H1 (cell line): ENCODE measurements around the gene WDR31. TPM values are rescaled to one million over a fixed set of nuclear protein-coding genes. Genes with fewer than 3 reads are reported as not detected.

Experiments used
- CTCF ChIA-PET: fragments of 300-600 bp; sonication (Branson Sonifier 250); formaldehyde crosslinking; loops from one replicate; lab custom pipeline; 2021; ENCODE audit not compliant: partially characterized antibody; lab: Charles Lee
- POLR2A ChIA-PET: fragments of 300-600 bp; sonication (Branson Sonifier 250); formaldehyde crosslinking; loops from one replicate; lab custom pipeline; 2021; ENCODE audit warnings: inconsistent platforms; ENCODE audit not compliant: partially characterized antibody; lab: Charles Lee
- DNase-seq, 2 experiments: peaks; one replicate each; pipeline versions ENCODE4 v3.0.0 to v3.0.0-alpha.2; 2010 to 2022; ENCODE audit warnings: low spot score in 2 of 2, low read depth in 1 of 2, mixed read lengths in 1 of 2
- FAIRE-seq: peaks from 2 replicates; lab custom pipeline; 2011; peaks lifted over from hg19 to GRCh38; lab: Jason Lieb, UNC
- H2AFZ ChIP-seq: 2 replicates; pipeline ENCODE4 v1.8.1; 2012; ENCODE audit warnings: low read length, inconsistent platforms
- H2AK5ac ChIP-seq: 2 replicates; pipeline ENCODE4 v1.6.1; 2013; ENCODE audit warnings: low read depth, low read length
- H2BK120ac ChIP-seq: replicated peaks from 2 replicates; pipeline ENCODE3; 2013; ENCODE audit warnings: low read depth, low read length, inconsistent platforms
- H2BK12ac ChIP-seq: 2 replicates; pipeline ENCODE4 v1.6.1; 2013; ENCODE audit warnings: low read depth, low read length
- H2BK15ac ChIP-seq: 2 replicates; pipeline ENCODE4 v1.6.1; 2013; ENCODE audit warnings: low read length
- H2BK20ac ChIP-seq: 2 replicates; pipeline ENCODE4 v1.6.1; 2013; ENCODE audit warnings: low read length
- H2BK5ac ChIP-seq: 2 replicates; pipeline ENCODE4 v1.6.1; 2013; ENCODE audit warnings: low read depth, low read length
- H3K14ac ChIP-seq: 2 replicates; pipeline ENCODE4 v1.6.1; 2013; ENCODE audit warnings: inconsistent platforms; ENCODE audit not compliant: insufficient read length
- H3K18ac ChIP-seq: 2 replicates; pipeline ENCODE4 v1.6.1; 2013; ENCODE audit warnings: low read length; ENCODE audit errors: extremely low read depth
- H3K23ac ChIP-seq: 2 replicates; pipeline ENCODE4 v1.6.1; 2013; ENCODE audit warnings: inconsistent platforms; ENCODE audit not compliant: insufficient read length
- H3K23me2 ChIP-seq: 2 replicates; pipeline ENCODE4 v1.6.1; 2013; ENCODE audit warnings: low read depth, low read length
- H3K27ac ChIP-seq: 2 replicates; pipeline ENCODE4 v1.6.1; 2011; ENCODE audit warnings: low read depth, low read length, inconsistent platforms
- H3K27me3 ChIP-seq, 4 experiments: replicated peaks in 1 of 4; 1 replicate in 1 of 4; 2 replicates in 3 of 4; pipeline versions ENCODE4 v1.6.1 to v1.8.1; 2011 to 2013; ENCODE audit warnings: low read length in 3 of 4, mild to moderate bottlenecking in 3 of 4, inconsistent platforms in 2 of 4, mixed read lengths in 2 of 4, moderate library complexity in 1 of 4; ENCODE audit not compliant: control insufficient read depth in 3 of 4, insufficient read depth in 3 of 4; ENCODE audit errors: extremely low read depth in 1 of 4
- H3K36me3 ChIP-seq, 4 experiments: 2 replicates each; pipeline versions ENCODE4 v1.6.1 to v1.8.1; 2011 to 2013; ENCODE audit warnings: mild to moderate bottlenecking in 4 of 4, low read length in 3 of 4, moderate library complexity in 2 of 4, control low read depth in 1 of 4, inconsistent platforms in 1 of 4; ENCODE audit not compliant: insufficient read depth in 4 of 4, control insufficient read depth in 2 of 4
- H3K4ac ChIP-seq: replicated peaks from 2 replicates; pipeline ENCODE3; 2013; ENCODE audit warnings: low read length, low read depth, mixed read lengths, inconsistent platforms; ENCODE audit not compliant: insufficient read length
- H3K4me1 ChIP-seq, 4 experiments: replicated peaks in 1 of 4; 1 replicate in 1 of 4; 2 replicates in 3 of 4; pipeline versions ENCODE4 v1.6.1 to v1.8.1; 2011 to 2013; ENCODE audit warnings: low read length in 3 of 4, inconsistent platforms in 2 of 4, mixed read lengths in 1 of 4; ENCODE audit not compliant: insufficient read depth in 4 of 4, control insufficient read depth in 3 of 4
- H3K4me2 ChIP-seq, 2 experiments: 2 replicates each; pipeline versions ENCODE4 v1.6.1 to v1.8.1; 2011 to 2013; ENCODE audit warnings: low read depth in 2 of 2, low read length in 2 of 2, control low read depth in 1 of 2, inconsistent platforms in 1 of 2, mild to moderate bottlenecking in 1 of 2; ENCODE audit not compliant: insufficient read depth in 1 of 2
- H3K4me3 ChIP-seq, 4 experiments: fragments of 200-600, 300-600 bp in 1 of 4; sonication (generic), shearing (Covaris generic), sonication (Bioruptor Twin) in 1 of 4; 2 replicates each; pipeline versions ENCODE4 v1.5.1 to v1.8.1; 2011 to 2016; ENCODE audit warnings: low read length in 4 of 4, low read depth in 3 of 4, control low read depth in 2 of 4, inconsistent platforms in 2 of 4, mild to moderate bottlenecking in 2 of 4, mixed read lengths in 1 of 4, moderate library complexity in 1 of 4; ENCODE audit not compliant: insufficient read depth in 2 of 4; ENCODE audit errors: extremely low read depth in 1 of 4
- H3K56ac ChIP-seq: replicated peaks from 2 replicates; pipeline ENCODE3; 2013; ENCODE audit warnings: low read depth, mild to moderate bottlenecking, mixed read lengths, low read length, inconsistent platforms; ENCODE audit not compliant: insufficient read length
- H3K79me1 ChIP-seq: 2 replicates; pipeline ENCODE4 v1.6.1; 2013; ENCODE audit warnings: low read depth, low read length, control low read depth
- H3K79me2 ChIP-seq, 2 experiments: 2 replicates each; pipeline versions ENCODE4 v1.6.1 to v1.8.1; 2012 to 2013; ENCODE audit warnings: low read length in 2 of 2, mild to moderate bottlenecking in 2 of 2, inconsistent platforms in 1 of 2; ENCODE audit not compliant: insufficient read depth in 2 of 2, control insufficient read depth in 1 of 2
- H3K9ac ChIP-seq, 4 experiments: replicated peaks in 1 of 4; 1 replicate in 1 of 4; 2 replicates in 3 of 4; pipeline versions ENCODE4 v1.6.1 to v1.8.1; 2011 to 2013; ENCODE audit warnings: low read depth in 3 of 4, low read length in 3 of 4, control low read depth in 2 of 4, mild to moderate bottlenecking in 2 of 4, moderate library complexity in 2 of 4, inconsistent platforms in 1 of 4; ENCODE audit errors: extremely low read depth in 1 of 4
- H3K9me3 ChIP-seq, 2 experiments: 2 replicates each; pipeline versions ENCODE4 v1.6.1 to v1.8.1; 2012 to 2013; ENCODE audit warnings: mild to moderate bottlenecking in 2 of 2, moderate library complexity in 2 of 2, control low read depth in 1 of 2, inconsistent platforms in 1 of 2, low read depth in 1 of 2, low read length in 1 of 2, mixed read lengths in 1 of 2; ENCODE audit not compliant: insufficient read depth in 2 of 2
- H4K20me1 ChIP-seq, 2 experiments: replicated peaks in 1 of 2; 2 replicates each; pipeline versions ENCODE3 to v1.8.1; 2011 to 2013; ENCODE audit warnings: inconsistent platforms in 2 of 2, low read length in 2 of 2, mild to moderate bottlenecking in 1 of 2; ENCODE audit not compliant: insufficient read depth in 2 of 2, control insufficient read depth in 1 of 2
- H4K5ac ChIP-seq: 2 replicates; pipeline ENCODE4 v1.6.1; 2013; ENCODE audit warnings: low read length, low read depth, mixed read lengths, inconsistent platforms; ENCODE audit not compliant: insufficient read length
- H4K8ac ChIP-seq: 2 replicates; pipeline ENCODE4 v1.8.0; 2013; ENCODE audit warnings: mild to moderate bottlenecking, moderate library complexity, low read length, inconsistent platforms; ENCODE audit not compliant: insufficient read depth; ENCODE audit errors: extremely low read depth
- H4K91ac ChIP-seq: replicated peaks from 2 replicates; pipeline ENCODE3; 2013; ENCODE audit warnings: low read length, mixed read lengths, inconsistent platforms; ENCODE audit not compliant: insufficient read length
- CREB1 ChIP-seq: IDR thresholded peaks from 2 replicates; pipeline ENCODE4 v1.6.1; 2012; ENCODE audit warnings: inconsistent platforms
- EP300 ChIP-seq, 2 experiments: IDR thresholded peaks; 1 replicate in 1 of 2; 2 replicates in 1 of 2; pipeline ENCODE4 v1.6.1; 2011 to 2012; ENCODE audit warnings: low read depth in 2 of 2, low read length in 2 of 2, mild to moderate bottlenecking in 2 of 2, borderline replicate concordance in 1 of 2, inconsistent platforms in 1 of 2, moderate library complexity in 1 of 2
- SP1 ChIP-seq: IDR thresholded peaks from 2 replicates; pipeline ENCODE4 v1.6.1; 2011; ENCODE audit warnings: low read depth, low read length
- SP2 ChIP-seq: IDR thresholded peaks from 2 replicates; pipeline ENCODE4 v1.6.1; 2012; ENCODE audit warnings: mild to moderate bottlenecking, low read length, inconsistent platforms
- TBP ChIP-seq: IDR thresholded peaks from 2 replicates; pipeline ENCODE4 v1.6.1; 2011; ENCODE audit warnings: low read depth, low read length, improper control_type of control experiment
- WGBS, 2 experiments: shearing (Covaris generic) in 1 of 2; methylation state at CpG; one replicate each; pipeline versions ENCODE4 v1.1.6 to v1.1.7; 2013 to 2015; ENCODE audit warnings: low lambda C conversion rate in 2 of 2, mixed read lengths in 2 of 2, inconsistent platforms in 1 of 2, low coverage in 1 of 2, missing lambda C conversion rate in 1 of 2; ENCODE audit not compliant: insufficient replicate concordance in 2 of 2, insufficient coverage in 1 of 2, insufficient read length in 1 of 2; ENCODE audit errors: extremely low coverage in 1 of 2, missing lambda C conversion rate in 1 of 2; 5-methylcytosine and 5-hydroxymethylcytosine counted together
- polyA plus RNA-seq, 7 experiments: library from polyadenylated mRNA; depleted of rRNA in 3 of 7; stranded (reverse) in 5 of 7; unstranded in 2 of 7; fragments of >200 nt in 5 of 7; fragments of 200-250 nt in 2 of 7; gene quantifications; 1 replicate in 5 of 7; 2 replicates in 1 of 7; 4 replicates in 1 of 7; pipeline versions ENCODE4 v1.2.1 to v1.2.3, GENCODE V29; 2011 to 2013; ENCODE audit warnings: missing spikeins in 2 of 7, mixed read lengths in 2 of 7
- total RNA-seq: library from RNA; stranded (reverse); fragmentation: NEBNext Ultra II Directional; extraction: Animal tissue kit (Norgen Biotek cat#: 25700); gene quantifications from 2 replicates; pipeline ENCODE4 v1.2.1, GENCODE V29; 2021

The WDR31 gene
- total and polyA plus RNA-seq, 2 of the 8 experiments (the other 6 are each of a cell fraction or from before 2014, with no cell fraction given), result 0.27 to 0.28 TPM

GRCh38 chr9:113370806-113371325, 30.8 kb upstream of the WDR31 start:
- Histone ChIP-seq H4K20me1 (peaks cover 0 to 2% of the 10 kb centered on the region in 2 experiments), H3K4me2 (no peak overlapping the region), H3K9me3 (no peaks in the 10 kb centered on the region), H3K4ac (no peak overlapping the region), H3K27me3 (no peaks in the 10 kb centered on the region), H4K5ac (no peak overlapping the region), H3K36me3 (peaks cover 0 to 19% (median 2%) of the 10 kb centered on the region in 4 experiments; a peak in 4 of 8 replicates), H2AK5ac (no peak overlapping the region), H2AFZ (no peak overlapping the region), H4K8ac (no peak overlapping the region), H2BK5ac (no peak overlapping the region), H3K14ac (no peak overlapping the region), H3K4me1 (peaks cover 0 to 5% (median 2%) of the 10 kb centered on the region in 4 experiments; a peak in 3 of 7 replicates), H3K4me3 (no peak overlapping the region), H3K23me2 (no peaks in the 10 kb centered on the region), H3K27ac (no peak overlapping the region), H3K9ac (no peak overlapping the region), H3K79me2 (peaks cover 0 to 5% of the 10 kb centered on the region in 2 experiments; a peak in 1 of 4 replicates), H2BK20ac (no peak overlapping the region), H2BK15ac (no peak overlapping the region), H3K79me1 (no peaks in the 10 kb centered on the region), H3K23ac (no peak overlapping the region), H2BK12ac (no peak overlapping the region), H4K91ac (no peak overlapping the region), H2BK120ac (no peak overlapping the region), H3K56ac (no peak overlapping the region), H3K18ac (no peak overlapping the region)
- DNase-seq (no peak), FAIRE-seq (no peak)
- ChIA-PET POLR2A (interaction anchor here (1.0 to 2.8 kb wide), 7 partner anchors 8 to 39 kb away, joined by 3 to 11 read pairs (median 3); partner anchors contain the start of genes ALAD, BSPRY, C9orf43 and POLE3), CTCF (interaction anchor here (0.9 to 1.2 kb wide), 3 partner anchors 10 to 27 kb away, joined by 3 to 6 read pairs (median 4); no protein-coding TSS in a partner anchor)
- WGBS, 2 experiments, result 86% methylated on average over 8 of the region's 8 CpGs; no CpG with 5 or more reads in 1 of the 2 experiments
- no peak for TF ChIP-seq SP2
- TF ChIP-seq CREB1, result no peak
- TF ChIP-seq EP300 (IDR thresholded peaks at IDR 0.05; ENCODE audit: borderline replicate concordance in 1 of 2, low read depth in 2 of 2, low read length in 2 of 2), result no peak
- no peak for TF ChIP-seq TBP
- TF ChIP-seq SP1, result no peak
